Measurements from ENCODE around the gene MSANTD1.

MSANTD1 gene

GRCh38 chr4:3237266-3237665, 11.7 kb upstream of the MSANTD1 start:
- TF ChIP-seq CTCF (IDR thresholded peaks at IDR 0.05; ENCODE audit: low read depth, low read length, missing control alignments) = no peak
- no peak overlapping the region for H3K4me3 ChIP-seq (replicated peaks; ENCODE audit: low read depth, low read length)
- DNase-seq (ENCODE audit: extremely low read depth, low read depth) = no peak

GRCh38 chr4:3237712-3238560, 11.0 kb upstream of the MSANTD1 start:
- DNase-seq (ENCODE audit: extremely low read depth, low read depth) = no peak
- no peak for TF ChIP-seq CTCF (IDR thresholded peaks at IDR 0.05; ENCODE audit: low read depth, low read length, missing control alignments)
- H3K4me3 ChIP-seq (replicated peaks; ENCODE audit: low read depth, low read length) = no peak overlapping the region

- no peak for TF ChIP-seq CTCF (IDR thresholded peaks at IDR 0.05; ENCODE audit: low read depth, low read length, missing control alignments)
- H3K4me3 ChIP-seq (replicated peaks; ENCODE audit: low read depth, low read length) = no peak overlapping the region
- DNase-seq (ENCODE audit: extremely low read depth, low read depth) = no peak
These were observed 10.2 kb upstream of the MSANTD1 start for GRCh38 chr4:3238721-3239120.

GRCh38 chr4:3239303-3239702, 9.7 kb upstream of the MSANTD1 start:
- no peak for TF ChIP-seq CTCF (IDR thresholded peaks at IDR 0.05; ENCODE audit: low read depth, low read length, missing control alignments)
- no peak overlapping the region for H3K4me3 ChIP-seq (replicated peaks; ENCODE audit: low read depth, low read length)
- DNase-seq (ENCODE audit: extremely low read depth, low read depth) = no peak

- TF ChIP-seq CTCF (IDR thresholded peaks at IDR 0.05; ENCODE audit: low read depth, low read length, missing control alignments) = no peak
These were observed 8.7 kb upstream of the MSANTD1 start for GRCh38 chr4:3239998-3240920.

GRCh38 chr4:3240936-3241522, 7.9 kb upstream of the MSANTD1 start:
- no peak overlapping the region for H3K4me3 ChIP-seq (replicated peaks; ENCODE audit: low read depth, low read length)
- DNase-seq (ENCODE audit: extremely low read depth, low read depth) = no peak
- no peak for TF ChIP-seq CTCF (IDR thresholded peaks at IDR 0.05; ENCODE audit: low read depth, low read length, missing control alignments)

More at GRCh38 chr4:3239998-3240920, 8.7 kb upstream of the MSANTD1 start:
- H3K4me3 ChIP-seq (replicated peaks; ENCODE audit: low read depth, low read length) = no peak overlapping the region
- no peak for DNase-seq (ENCODE audit: extremely low read depth, low read depth)

Measured in HFF-Myc (cell line).